Skeletal muscle cell (primary cell): ENCODE results near the gene DKK3.

ENCODE experiments used
- DNase-seq: peaks from one replicate; pipeline ENCODE4 v3.0.0-alpha.2; 2010; ENCODE audit warnings: low read depth
- H3K4me3 ChIP-seq: 2 replicates; pipeline ENCODE4 v1.5.1; 2011; ENCODE audit warnings: low read depth, mild to moderate bottlenecking, control low read depth, low read length, moderate library complexity

DKK3 gene

GRCh38 chr11:12032968-12033367 lies 24.5 kb upstream of the DKK3 start:
- DNase-seq, result no peak
- H3K4me3 ChIP-seq, result no peak overlapping the region

- H3K4me3 ChIP-seq, result no peak overlapping the region
- no peak for DNase-seq
These were observed 23.6 kb upstream of the DKK3 start for GRCh38 chr11:12031856-12032544.

DNA sequence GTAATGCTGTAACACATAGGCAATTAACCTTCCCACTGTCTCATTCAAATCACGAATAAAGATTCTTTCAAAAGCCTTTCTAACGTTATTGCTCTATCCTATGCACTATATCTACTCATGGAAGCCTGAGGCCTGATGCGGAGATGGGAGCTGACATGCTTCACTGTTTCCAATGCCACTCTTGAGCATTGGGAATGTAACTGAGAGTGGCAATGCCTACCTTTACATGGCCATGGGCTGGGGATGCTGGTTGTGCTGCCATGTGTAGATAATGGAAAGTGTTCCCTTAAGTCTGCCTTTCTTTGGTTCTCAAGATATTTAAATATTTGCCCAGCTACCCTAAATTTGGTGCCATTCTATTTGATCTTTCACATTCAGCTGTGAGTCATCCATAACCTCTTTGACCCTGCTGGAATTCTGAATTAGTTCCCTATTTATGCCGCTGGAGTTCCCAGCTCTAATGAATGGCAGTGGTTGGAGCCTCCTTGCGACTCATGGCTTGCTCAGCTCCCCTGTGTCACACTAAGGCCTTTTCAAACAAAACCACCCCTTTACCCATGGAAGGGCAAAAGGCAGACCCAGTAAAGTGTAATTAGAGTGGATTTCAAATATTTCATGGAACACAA lies 21.4 kb upstream of the DKK3 start:
- DNase-seq, result no peak
- H3K4me3 ChIP-seq, result no peak overlapping the region

DNA sequence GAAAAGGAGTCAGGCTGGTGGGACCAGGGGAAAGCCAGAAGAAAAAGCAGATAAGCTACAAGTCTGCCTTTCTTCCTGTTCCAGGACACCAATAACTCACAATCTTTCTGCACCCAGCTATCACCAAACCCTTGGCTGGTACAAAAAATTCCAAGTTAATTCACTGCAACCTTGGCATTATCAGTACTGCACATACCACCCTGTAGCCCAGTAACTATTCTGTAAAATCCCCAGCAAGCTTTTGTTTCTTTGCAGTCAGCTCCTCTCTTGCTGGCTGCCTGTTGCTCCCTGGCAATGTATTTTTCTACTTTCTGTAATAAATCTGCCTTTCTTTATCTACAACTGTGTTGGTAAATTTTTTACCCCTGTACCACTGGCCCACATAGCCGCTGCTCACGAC lies 20.7 kb upstream of the DKK3 start:
- no peak for DNase-seq
- no peak overlapping the region for H3K4me3 ChIP-seq

GRCh38 chr11:12028303-12028702 lies 19.9 kb upstream of the DKK3 start:
- no peak for DNase-seq
- H3K4me3 ChIP-seq, result no peak overlapping the region

DNA sequence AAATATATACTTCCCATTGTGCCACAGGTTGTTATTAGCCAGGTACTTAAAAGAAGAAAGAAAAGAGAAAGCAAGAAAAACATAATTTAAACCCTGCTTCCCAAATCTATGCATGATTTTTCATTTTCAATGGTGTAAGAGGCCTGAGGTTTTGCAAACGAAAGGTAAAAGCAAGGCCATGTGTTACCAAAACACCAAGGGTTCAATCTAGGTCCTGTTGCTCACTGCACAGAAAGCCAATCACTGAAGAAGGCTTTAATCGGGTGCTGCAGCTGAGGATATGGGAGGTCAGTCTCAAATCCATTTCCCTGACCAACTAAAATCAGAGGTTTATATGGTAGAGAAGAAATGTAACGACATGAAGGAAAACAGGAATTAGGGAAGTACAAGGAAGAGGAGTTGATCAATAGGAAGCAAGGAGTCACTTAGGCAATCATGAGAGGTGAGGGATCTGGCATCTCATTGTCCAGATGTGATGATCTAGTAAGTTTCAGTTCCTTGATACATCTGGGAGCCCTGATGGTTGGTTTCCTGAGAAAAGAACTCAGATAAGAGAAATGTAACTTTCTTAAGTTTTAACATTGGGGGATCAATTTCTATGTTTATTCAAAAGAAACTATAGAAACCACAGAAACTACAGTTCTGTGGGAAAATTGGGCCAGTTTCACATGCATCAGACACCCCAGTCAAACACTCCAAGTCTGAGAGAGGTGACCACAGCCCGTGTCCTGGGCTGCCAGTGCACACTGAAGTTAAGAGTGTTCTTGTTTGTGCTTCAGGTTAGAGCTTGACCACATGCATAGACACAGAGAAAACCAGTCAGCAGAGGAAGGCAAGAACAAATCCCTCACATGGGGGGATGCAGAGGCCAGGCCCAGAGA lies 18.1 kb upstream of the DKK3 start:
- H3K4me3 ChIP-seq, result no peak overlapping the region
- DNase-seq, result no peak

DNA sequence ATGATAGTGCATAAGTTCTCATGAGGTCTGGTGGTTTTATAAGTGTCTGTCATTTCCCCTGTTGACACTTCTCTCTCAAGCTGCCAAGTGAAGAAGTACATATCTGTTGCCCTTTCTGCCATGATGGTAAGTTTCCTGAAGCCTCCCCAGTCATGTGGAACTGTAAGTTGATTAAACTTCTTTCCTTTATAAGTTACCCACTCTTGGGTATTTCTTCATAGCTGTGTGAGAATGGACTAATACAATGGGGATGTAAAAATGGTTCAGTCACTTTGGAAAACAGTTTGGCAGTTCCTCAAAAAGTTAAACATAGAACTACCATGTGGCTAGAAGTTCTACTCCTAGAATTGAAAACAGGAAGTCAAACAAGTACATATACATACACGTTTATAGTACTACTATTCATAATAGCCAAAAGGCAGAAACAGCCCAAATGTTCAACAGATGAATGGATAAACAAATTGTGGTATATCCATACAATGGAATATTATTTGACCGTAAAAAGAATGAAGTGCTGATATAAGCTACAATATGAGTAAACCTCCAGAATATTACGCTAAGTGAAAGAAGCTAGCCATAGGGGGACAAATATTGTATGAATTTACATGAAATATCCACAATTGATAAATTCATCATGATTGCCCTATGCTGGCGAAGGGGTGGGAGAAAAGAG lies 16.0 kb upstream of the DKK3 start:
- no peak overlapping the region for H3K4me3 ChIP-seq
- no peak for DNase-seq

- no peak overlapping the region for H3K4me3 ChIP-seq
- DNase-seq, result no peak
These were observed 14.6 kb upstream of the DKK3 start for GRCh38 chr11:12023015-12023414.

GRCh38 chr11:12020546-12020945 lies 12.1 kb upstream of the DKK3 start:
- no peak overlapping the region for H3K4me3 ChIP-seq

GRCh38 chr11:12019866-12020416 lies 11.5 kb upstream of the DKK3 start:
- H3K4me3 ChIP-seq, result no peak overlapping the region
- DNase-seq, result no peak

More at GRCh38 chr11:12020546-12020945, 12.1 kb upstream of the DKK3 start:
- DNase-seq, result no peak

DNA sequence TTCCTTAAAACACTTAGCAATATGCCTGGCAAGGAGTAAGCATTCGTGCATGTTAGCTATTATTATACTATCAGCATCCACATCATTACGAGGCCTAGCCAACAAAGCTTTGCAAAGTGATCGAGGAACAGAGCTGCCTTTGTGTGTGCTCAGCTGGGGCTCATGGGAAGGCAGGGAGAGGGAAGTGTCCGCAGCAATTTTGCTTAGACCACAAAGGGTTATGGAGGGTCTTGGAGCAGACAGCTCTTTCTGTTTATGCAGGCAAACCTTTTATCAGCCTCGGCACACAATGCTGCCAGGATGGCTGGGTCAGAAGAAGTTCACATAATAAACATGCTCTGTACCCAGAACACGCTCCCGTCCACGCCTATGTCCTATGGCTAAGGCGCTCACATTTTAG lies 10.9 kb upstream of the DKK3 start:
- no peak overlapping the region for H3K4me3 ChIP-seq
- peak; percentile 17 for DNase-seq

GRCh38 chr11:12017865-12018453 lies 9.5 kb upstream of the DKK3 start:
- H3K4me3 ChIP-seq, result no peak overlapping the region
- no peak for DNase-seq

GRCh38 chr11:12017243-12017678 lies 8.8 kb upstream of the DKK3 start:
- peak; percentile 65 for DNase-seq
- no peak overlapping the region for H3K4me3 ChIP-seq

- DNase-seq, result no peak
- no peak overlapping the region for H3K4me3 ChIP-seq
These were observed 7.8 kb upstream of the DKK3 start for GRCh38 chr11:12016246-12016645.

DNA sequence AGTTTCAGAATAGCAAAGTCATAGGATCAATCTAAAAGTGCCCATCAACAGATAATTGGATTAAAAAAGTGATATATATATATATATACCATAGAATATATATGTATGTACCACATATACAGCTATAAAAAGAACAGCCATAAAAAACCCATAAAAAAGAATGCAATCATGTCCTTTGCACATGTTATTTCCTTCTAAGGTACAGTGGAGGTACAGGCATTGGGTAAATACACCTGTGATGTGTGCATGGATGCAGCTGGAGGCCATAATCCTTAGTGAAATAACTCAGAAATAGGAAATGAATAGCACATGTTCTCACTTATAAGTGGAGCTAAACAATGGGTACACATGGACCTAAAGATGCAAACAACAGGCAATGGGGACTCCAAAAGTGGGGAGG lies 7.1 kb upstream of the DKK3 start:
- no peak overlapping the region for H3K4me3 ChIP-seq
- no peak for DNase-seq

DNA sequence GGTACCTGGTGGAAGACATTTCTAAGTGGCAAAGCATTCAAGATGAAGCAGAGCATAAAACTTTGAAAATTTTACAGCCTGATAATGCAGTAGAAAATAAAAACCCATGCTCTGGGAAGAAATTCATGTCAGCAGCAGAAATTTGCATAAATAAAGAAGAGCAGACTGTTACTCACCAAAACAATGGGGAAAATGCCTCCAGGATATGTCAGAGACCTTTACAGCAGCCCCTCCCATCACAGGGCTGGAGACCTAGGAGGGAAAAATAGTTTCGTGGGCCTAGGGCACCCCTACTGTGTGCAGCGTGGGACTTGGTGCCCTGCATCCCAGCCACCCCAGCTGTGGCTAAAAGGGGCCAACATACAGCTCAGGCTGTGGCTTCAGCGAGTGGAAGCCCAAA lies 5.4 kb upstream of the DKK3 start:
- no peak for DNase-seq
- no peak overlapping the region for H3K4me3 ChIP-seq

DNA sequence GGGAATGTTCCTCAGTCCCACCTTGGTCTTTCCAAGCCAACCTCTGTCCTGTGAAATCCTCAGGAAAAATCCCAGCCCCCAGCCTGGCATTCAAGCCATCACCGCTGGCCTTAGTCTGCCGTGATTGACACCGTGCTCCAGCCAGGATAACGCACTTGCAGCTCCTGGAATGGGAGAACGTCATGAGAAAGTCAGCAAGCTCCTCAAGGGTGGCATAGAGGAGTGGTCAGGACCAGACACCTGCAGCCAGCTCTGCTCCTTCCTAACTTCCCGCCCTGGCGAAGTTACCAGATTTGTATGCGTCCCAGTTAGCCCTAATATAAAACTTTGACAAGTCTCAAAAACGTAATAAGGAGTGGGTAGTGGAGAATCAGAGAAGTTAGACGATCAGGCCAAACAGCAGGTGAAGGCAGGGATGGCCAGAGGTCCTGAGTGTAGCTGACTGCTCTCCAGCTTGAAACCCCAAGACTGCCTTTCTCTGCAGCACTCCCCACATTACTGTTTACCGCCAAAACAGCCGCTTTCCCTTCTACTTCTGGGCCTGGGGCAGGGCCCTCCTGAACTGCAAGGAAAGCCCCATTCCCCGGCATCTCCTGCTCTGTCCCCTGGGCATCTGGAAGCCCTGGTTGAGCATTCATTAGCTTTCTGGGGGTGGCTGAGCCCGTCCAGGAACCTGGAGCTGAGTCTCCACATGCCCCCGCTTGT lies 1.3 kb upstream of the DKK3 start:
- DNase-seq, result no peak
- peak overlapping the region; percentile 35 for H3K4me3 ChIP-seq

- DNase-seq, result no peak
- peak overlapping the region; percentile 75 for H3K4me3 ChIP-seq
These were observed 577 bp upstream of the DKK3 start for GRCh38 chr11:12008790-12009616.
